ENCODE results near the gene TEAD1. TPM values are rescaled to one million over a fixed set of nuclear protein-coding genes. Genes with fewer than 3 reads are reported as not detected.

TEAD1 gene
- total and polyA plus RNA-seq, 9 donors, result 20.0 to 84.1 (median 67.6) TPM

- TF ChIP-seq POLR2A (IDR thresholded peaks at IDR 0.05) (no peak), EP300 (IDR thresholded peaks at IDR 0.05) (no peak), CTCF (IDR thresholded peaks at IDR 0.05) (no peak)
- no peaks in the 10 kb centered on the region for H3K27me3 ChIP-seq
- intact Hi-C loops (cut with DNase I), result no loop called here
- no peaks in the 10 kb centered on the region for H3K36me3 ChIP-seq
- DNase-seq, result no peak
- H3K4me3 ChIP-seq, result no peak overlapping the region
- H3K9me3 ChIP-seq, result no peaks in the 10 kb centered on the region
- H3K27ac ChIP-seq, result no peak overlapping the region
- peaks cover 12% of the 10 kb centered on the region for H3K4me1 ChIP-seq (ENCODE audit: insufficient read depth)
- 57 to 76% (median 68%) methylated on average over 2 of the region's 2 CpGs for WGBS, 3 donors
Measured at GRCh38 chr11:12867531-12867930, 193.3 kb downstream of the TEAD1 start.

- no peak overlapping the region for H3K27ac ChIP-seq
- TF ChIP-seq CTCF (IDR thresholded peaks at IDR 0.05), result peak in 1 of 3 donors; percentile 26
- no peak for TF ChIP-seq POLR2A (IDR thresholded peaks at IDR 0.05)
Measured at GRCh38 chr11:12868315-12869073, 194.3 kb downstream of the TEAD1 start.

GRCh38 chr11:12871241-12871640 lies 197.0 kb downstream of the TEAD1 start:
- H3K27me3 ChIP-seq, result no peaks in the 10 kb centered on the region
- peaks cover 6% of the 10 kb centered on the region for H3K4me1 ChIP-seq (ENCODE audit: insufficient read depth)

More at GRCh38 chr11:12868315-12869073, 194.3 kb downstream of the TEAD1 start:
- WGBS, 3 donors, result 80 to 91% (median 82%) methylated on average over 3 of the region's 3 CpGs
- H3K4me1 ChIP-seq (ENCODE audit: insufficient read depth), result peaks cover 12% of the 10 kb centered on the region
- no peaks in the 10 kb centered on the region for H3K36me3 ChIP-seq
- no peaks in the 10 kb centered on the region for H3K9me3 ChIP-seq
- no peak overlapping the region for H3K4me3 ChIP-seq
- no peaks in the 10 kb centered on the region for H3K27me3 ChIP-seq
- DNase-seq, result no peak
- intact Hi-C loops (cut with DNase I), result no loop called here

GRCh38 chr11:12871788-12872321 lies 197.6 kb downstream of the TEAD1 start:
- H3K4me1 ChIP-seq (ENCODE audit: insufficient read depth), result peaks cover 6% of the 10 kb centered on the region
- DNase-seq, result no peak
- WGBS, 3 donors, result 89 to 97% (median 95%) methylated on average over 11 of the region's 11 CpGs
- H3K36me3 ChIP-seq, result no peaks in the 10 kb centered on the region
- H3K27ac ChIP-seq, result no peak overlapping the region
- H3K27me3 ChIP-seq, result no peaks in the 10 kb centered on the region
- H3K9me3 ChIP-seq, result no peaks in the 10 kb centered on the region
- intact Hi-C loops (cut with DNase I), result loop anchor here in 1 of 4 donors (10.0 kb wide), 1 partner anchor 47 kb away; no protein-coding TSS in a partner anchor
- TF ChIP-seq EP300 (IDR thresholded peaks at IDR 0.05), result no peak
- no peak overlapping the region for H3K4me3 ChIP-seq

More at GRCh38 chr11:12871241-12871640, 197.0 kb downstream of the TEAD1 start:
- DNase-seq, result no peak
- no peak overlapping the region for H3K27ac ChIP-seq
- no peak overlapping the region for H3K4me3 ChIP-seq
- intact Hi-C loops (cut with DNase I), result loop anchor here in 1 of 4 donors (10.0 kb wide), 1 partner anchor 46 kb away; no protein-coding TSS in a partner anchor
- TF ChIP-seq CTCF (IDR thresholded peaks at IDR 0.05) (no peak), POLR2A (IDR thresholded peaks at IDR 0.05) (no peak), EP300 (IDR thresholded peaks at IDR 0.05) (no peak)
- WGBS, 3 donors, result 74 to 82% (median 80%) methylated on average over 2 of the region's 2 CpGs
- no peaks in the 10 kb centered on the region for H3K9me3 ChIP-seq
- no peaks in the 10 kb centered on the region for H3K36me3 ChIP-seq

GRCh38 chr11:12876340-12876739 lies 202.1 kb downstream of the TEAD1 start:
- H3K9me3 ChIP-seq, result no peaks in the 10 kb centered on the region
- no peak overlapping the region for H3K4me3 ChIP-seq
- intact Hi-C loops (cut with DNase I), result loop anchor here in 1 of 4 donors (10.0 kb wide), 1 partner anchor 52 kb away; no protein-coding TSS in a partner anchor
- no peaks in the 10 kb centered on the region for H3K27me3 ChIP-seq
- WGBS, 3 donors, result 60 to 76% (median 66%) methylated on average over 5 of the region's 5 CpGs
- TF ChIP-seq CTCF (IDR thresholded peaks at IDR 0.05) (no peak), EP300 (IDR thresholded peaks at IDR 0.05) (no peak), POLR2A (IDR thresholded peaks at IDR 0.05) (no peak)
- H3K36me3 ChIP-seq, result no peaks in the 10 kb centered on the region
- no peaks in the 10 kb centered on the region for H3K4me1 ChIP-seq (ENCODE audit: insufficient read depth)
- no peak overlapping the region for H3K27ac ChIP-seq
- DNase-seq, result no peak
